Loucy (cell line): ENCODE results near the gene TMIE.

Experiments used
- H2AFZ ChIP-seq: fragments of 200-600 bp; sonication (generic); 2 replicates; pipeline ENCODE4 v1.6.0; 2016; ENCODE audit warnings: antibody characterized with exemption, mild to moderate bottlenecking, low read length, moderate library complexity
- H3F3A ChIP-seq: fragments of 200-600 bp; 2 replicates; pipeline ENCODE4 v1.6.0; 2016; ENCODE audit warnings: antibody characterized with exemption, low read depth, mild to moderate bottlenecking
- H3K27me3 ChIP-seq: fragments of 200-600 bp; sonication (generic); 2 replicates; pipeline ENCODE4 v1.6.1; 2014; ENCODE audit warnings: low read length, mild to moderate bottlenecking; ENCODE audit not compliant: insufficient read depth, poor library complexity, severe bottlenecking
- H3K36me3 ChIP-seq: fragments of 200-600 bp; sonication (generic); 2 replicates; pipeline ENCODE4 v1.6.1; 2016; ENCODE audit warnings: low read length; ENCODE audit not compliant: insufficient read depth
- H3K4me1 ChIP-seq: fragments of 200-600 bp; sonication (generic); 2 replicates; pipeline ENCODE4 v1.5.1; 2014; ENCODE audit warnings: low read length, mild to moderate bottlenecking; ENCODE audit not compliant: insufficient read depth, poor library complexity, severe bottlenecking
- H3K4me2 ChIP-seq: fragments of 200-600 bp; sonication (generic); 2 replicates; pipeline ENCODE4 v1.6.0; 2014; ENCODE audit warnings: antibody characterized with exemption, low read length, low read depth, mild to moderate bottlenecking; ENCODE audit not compliant: poor library complexity, severe bottlenecking
- H3K4me3 ChIP-seq: fragments of 200-600 bp; sonication (generic); 2 replicates; pipeline ENCODE4 v1.5.1; 2014; ENCODE audit warnings: low read length, mild to moderate bottlenecking, mixed read lengths; ENCODE audit not compliant: poor library complexity, severe bottlenecking
- H3K79me2 ChIP-seq: fragments of 200-600 bp; sonication (generic); 2 replicates; pipeline ENCODE4 v1.6.1; 2014; ENCODE audit warnings: low read length; ENCODE audit not compliant: insufficient read depth
- H3K9ac ChIP-seq: fragments of 200-600 bp; sonication (generic); 2 replicates; pipeline ENCODE4 v1.6.0; 2014; ENCODE audit warnings: mild to moderate bottlenecking, low read depth, low read length, moderate library complexity; ENCODE audit not compliant: poor library complexity, severe bottlenecking
- H3K9me2 ChIP-seq: fragments of 200-600 bp; sonication (generic); replicated peaks from 2 replicates; pipeline ENCODE4 v1.6.1; 2016; ENCODE audit warnings: low read depth, low read length, mixed read lengths
- H3K9me3 ChIP-seq: fragments of 200-600 bp; sonication (generic); 2 replicates; pipeline ENCODE4 v1.6.1; 2014; ENCODE audit warnings: mild to moderate bottlenecking, antibody characterized with exemption, low read length, low read depth; ENCODE audit not compliant: insufficient read depth
- H4K20me1 ChIP-seq: fragments of 200-600 bp; sonication (generic); 2 replicates; pipeline ENCODE4 v1.6.0; 2014; ENCODE audit warnings: antibody characterized with exemption, low read length, mild to moderate bottlenecking; ENCODE audit not compliant: insufficient read depth, poor library complexity, severe bottlenecking
- CTCF ChIP-seq: fragments of 200-600 bp; sonication (generic); conservative IDR thresholded peaks from 2 replicates; pipeline ENCODE4 v1.5.1; 2014; ENCODE audit warnings: mild to moderate bottlenecking, antibody characterized with exemption, low read length
- EZH2phosphoT487 ChIP-seq: fragments of 200-600 bp; IDR thresholded peaks from 2 replicates; pipeline ENCODE4 v1.6.1; 2018; ENCODE audit warnings: antibody characterized with exemption, mild to moderate bottlenecking, moderate library complexity, borderline replicate concordance

The TMIE gene

GRCh38 chr3:46756642-46757041 is 55.5 kb downstream of the TMIE start:
- H3K9me3 ChIP-seq: no peaks in the 10 kb centered on the region
- no peak overlapping the region for H3K9ac ChIP-seq
- no peak for TF ChIP-seq CTCF
- TF ChIP-seq EZH2phosphoT487: no peak
- no peaks in the 10 kb centered on the region for H3F3A ChIP-seq
- H3K4me1 ChIP-seq: no peaks in the 10 kb centered on the region
- no peaks in the 10 kb centered on the region for H4K20me1 ChIP-seq
- H3K27me3 ChIP-seq: no peaks in the 10 kb centered on the region
- H3K79me2 ChIP-seq: no peaks in the 10 kb centered on the region
- H2AFZ ChIP-seq: no peak overlapping the region
- H3K9me2 ChIP-seq: no peaks in the 10 kb centered on the region
- no peak overlapping the region for H3K4me2 ChIP-seq
- H3K4me3 ChIP-seq: no peak overlapping the region
- no peaks in the 10 kb centered on the region for H3K36me3 ChIP-seq

GRCh38 chr3:46759239-46760167 is 58.3 kb downstream of the TMIE start:
- Histone ChIP-seq H3K9ac (no peak overlapping the region), H3K9me3 (peaks cover 2% of the 10 kb centered on the region; the same call in 1 of the 2 replicates), H4K20me1 (no peaks in the 10 kb centered on the region), H3K4me1 (no peaks in the 10 kb centered on the region), H2AFZ (no peak overlapping the region), H3K27me3 (no peaks in the 10 kb centered on the region), H3F3A (no peaks in the 10 kb centered on the region), H3K36me3 (no peaks in the 10 kb centered on the region), H3K79me2 (no peaks in the 10 kb centered on the region), H3K4me3 (no peak overlapping the region), H3K4me2 (no peak overlapping the region), H3K9me2 (no peaks in the 10 kb centered on the region)
- no peak for TF ChIP-seq CTCF
- TF ChIP-seq EZH2phosphoT487: no peak
